Pons (tissue), 1 donor: ENCODE measurements around the gene TAC4.
A peak's percentile ranks its signal among the peaks of the same experiment; 100 is the strongest.

Source experiments
- DNase-seq: peaks from one replicate; pipeline ENCODE4 v3.0.0-alpha.2; 2016; ENCODE audit warnings: low spot score

The TAC4 gene

DNA sequence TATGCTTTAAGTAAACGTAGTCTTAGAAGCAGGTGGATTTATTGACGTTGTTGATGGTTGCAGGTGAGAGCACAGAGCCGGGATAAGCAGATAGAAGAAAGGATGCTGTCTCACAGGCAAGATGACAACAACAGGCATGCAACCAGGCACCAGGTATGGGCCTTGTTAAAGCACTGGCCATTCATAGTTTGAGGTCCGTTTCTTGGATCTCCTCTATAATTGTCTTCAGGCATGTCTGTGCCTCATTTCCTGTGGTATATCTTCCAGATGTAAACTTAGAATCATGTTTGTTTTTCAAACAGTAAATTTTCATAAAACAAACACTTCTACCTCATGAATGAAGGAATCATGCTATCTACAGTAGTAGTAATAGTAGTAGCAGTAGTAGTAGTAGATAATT lies 38.8 kb downstream of the TAC4 start:
- DNase-seq = no peak

- no peak for DNase-seq
These were observed 49.1 kb downstream of the TAC4 start for GRCh38 chr17:49798738-49799137.

- no peak for DNase-seq
These were observed 49.7 kb downstream of the TAC4 start for GRCh38 chr17:49798182-49798581.

DNA sequence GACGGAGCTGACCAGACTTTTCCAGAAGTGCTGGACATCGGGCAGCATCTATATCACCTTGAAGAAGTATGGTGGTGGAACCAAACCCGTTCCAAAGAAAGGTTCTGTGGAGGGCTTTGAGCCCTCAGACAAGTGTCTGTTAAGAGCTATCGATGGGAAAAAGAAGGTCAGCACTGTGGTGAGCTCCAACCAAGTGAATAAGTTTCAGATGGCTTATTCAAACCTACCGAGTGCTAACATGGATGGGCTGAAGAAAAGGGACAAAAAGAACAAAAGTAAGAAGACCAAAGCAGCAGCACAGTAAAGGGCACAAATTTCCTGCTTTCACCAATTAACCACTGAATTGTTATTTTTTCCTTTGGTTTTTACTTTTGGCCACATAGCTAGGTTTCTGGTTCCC lies 52.5 kb downstream of the TAC4 start:
- DNase-seq = no peak

- no peak for DNase-seq
These were observed 54.6 kb downstream of the TAC4 start for GRCh38 chr17:49793309-49793708.

GRCh38 chr17:49789243-49789578 lies 58.7 kb downstream of the TAC4 start:
- no peak for DNase-seq

GRCh38 chr17:49788478-49789242 lies 59.2 kb downstream of the TAC4 start, which contains the start of gene KAT7:
Gene KAT7, plus strand, starts transcription at chr17:49788681. Its CDS starts 154 bp downstream, at chr17:49788835.
- DNase-seq = peak; percentile 100
